ENCODE measurements around the gene MRPL32.

DNA sequence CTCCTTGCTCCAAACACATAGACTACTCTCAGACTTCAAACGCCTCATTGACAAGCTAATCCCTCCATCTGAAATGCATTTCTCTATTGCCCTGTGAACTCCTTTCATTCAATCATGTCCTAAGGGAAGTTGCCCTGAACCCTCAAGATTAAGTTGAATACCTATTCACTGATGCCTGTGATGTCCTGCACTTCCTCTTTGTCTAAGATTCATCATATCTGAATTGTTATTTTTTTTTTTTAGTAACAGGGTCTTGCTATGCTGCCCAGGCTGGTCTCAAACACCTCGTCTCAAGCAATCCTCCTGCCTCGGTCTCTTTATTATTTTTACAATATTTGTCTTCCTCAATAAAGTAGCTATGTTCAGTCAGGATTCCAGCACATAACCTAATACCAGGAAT, 3.4 kb upstream of the MRPL32 start:
- TF ChIP-seq, protein P1, sequence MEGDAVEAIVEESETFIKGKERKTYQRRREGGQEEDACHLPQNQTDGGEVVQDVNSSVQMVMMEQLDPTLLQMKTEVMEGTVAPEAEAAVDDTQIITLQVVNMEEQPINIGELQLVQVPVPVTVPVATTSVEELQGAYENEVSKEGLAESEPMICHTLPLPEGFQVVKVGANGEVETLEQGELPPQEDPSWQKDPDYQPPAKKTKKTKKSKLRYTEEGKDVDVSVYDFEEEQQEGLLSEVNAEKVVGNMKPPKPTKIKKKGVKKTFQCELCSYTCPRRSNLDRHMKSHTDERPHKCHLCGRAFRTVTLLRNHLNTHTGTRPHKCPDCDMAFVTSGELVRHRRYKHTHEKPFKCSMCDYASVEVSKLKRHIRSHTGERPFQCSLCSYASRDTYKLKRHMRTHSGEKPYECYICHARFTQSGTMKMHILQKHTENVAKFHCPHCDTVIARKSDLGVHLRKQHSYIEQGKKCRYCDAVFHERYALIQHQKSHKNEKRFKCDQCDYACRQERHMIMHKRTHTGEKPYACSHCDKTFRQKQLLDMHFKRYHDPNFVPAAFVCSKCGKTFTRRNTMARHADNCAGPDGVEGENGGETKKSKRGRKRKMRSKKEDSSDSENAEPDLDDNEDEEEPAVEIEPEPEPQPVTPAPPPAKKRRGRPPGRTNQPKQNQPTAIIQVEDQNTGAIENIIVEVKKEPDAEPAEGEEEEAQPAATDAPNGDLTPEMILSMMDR (IDR thresholded peaks at IDR 0.05) = no peak
- TF ChIP-seq POLR2AphosphoS5 (IDR thresholded peaks at IDR 0.05) = no peak
- no peak for TF ChIP-seq POLR2A (IDR thresholded peaks at IDR 0.05)
- TF ChIP-seq EP300 (IDR thresholded peaks at IDR 0.05) = no peak
